A549 (cell line): ENCODE results near the gene NSRP1. TPM values are rescaled to one million over a fixed set of nuclear protein-coding genes. Genes with fewer than 3 reads are reported as not detected.
"Not testable (repeated sequence)": the region's sequence is repeated elsewhere in the genome, so short reads cannot be mapped to it uniquely, and the experiment has no call there.

Experiments
- ATAC-seq, 2 experiments: fragments of 200-7000 bp in 1 of 2; fragments of >200 bp in 1 of 2; cut with Nextera tagmentation in 1 of 2; cut with Tn5 transposase in 1 of 2; 3 replicates each; pipeline versions ENCODE4 v1.8.0 to v1.9.1; 2018 to 2020; ENCODE audit warnings: mild to moderate bottlenecking in 1 of 2, moderate library complexity in 1 of 2
- CTCF ChIA-PET: fragments of 300-600 bp; sonication (Branson Sonifier 250); formaldehyde crosslinking; extraction: SDS; loops from one replicate; lab custom pipeline; 2021; ENCODE audit warnings: antibody characterized with exemption, inconsistent platforms; lab: Yijun Ruan, JAX
- POLR2A ChIA-PET: fragments of 350-600 bp; formaldehyde crosslinking; extraction: SDS; loops from one replicate; lab custom pipeline; 2021; ENCODE audit warnings: antibody characterized with exemption, inconsistent platforms; lab: Yijun Ruan, JAX
- DNase-seq, 2 experiments: peaks; one replicate each; pipeline versions ENCODE4 v3.0.0 to v3.0.0-alpha.2; 2011 to 2016; ENCODE audit warnings: low read depth in 1 of 2, low spot score in 1 of 2
- FAIRE-seq: peaks from 2 replicates; lab custom pipeline; 2011; peaks lifted over from hg19 to GRCh38; lab: Jason Lieb, UNC
- H3K27ac ChIP-seq, 2 experiments: fragments of >200 bp; sonication (Bioruptor Twin); formaldehyde crosslinking; 3 replicates each; pipeline ENCODE4 v1.5.1; 2016 to 2017
- H3K4me1 ChIP-seq: fragments of >200 bp; sonication (Bioruptor Twin); formaldehyde crosslinking; 3 replicates; pipeline ENCODE4 v1.6.1; 2016
- H3K4me2 ChIP-seq: fragments of >200 bp; sonication (Bioruptor Twin); formaldehyde crosslinking; 3 replicates; pipeline ENCODE4 v1.6.1; 2016
- H3K4me3 ChIP-seq: fragments of >200 bp; sonication (Bioruptor Twin); formaldehyde crosslinking; 3 replicates; pipeline ENCODE4 v1.5.1; 2016
- H3K9me3 ChIP-seq: fragments of >200 bp; sonication (Bioruptor Twin); formaldehyde crosslinking; 3 replicates; pipeline ENCODE4 v1.6.1; 2016
- BCL3 ChIP-seq: fragments of >200 bp; sonication (Bioruptor Twin); formaldehyde crosslinking; IDR thresholded peaks from 3 replicates; pipeline ENCODE4 v1.6.1; 2016
- CBX2 ChIP-seq: fragments of 200-600 bp; sonication (generic); IDR thresholded peaks from 2 replicates; pipeline ENCODE4 v1.6.1; 2016; ENCODE audit warnings: low read depth, mild to moderate bottlenecking, borderline replicate concordance
- CBX8 ChIP-seq: fragments of 200-600 bp; sonication (generic); IDR thresholded peaks from 2 replicates; pipeline ENCODE4 v1.6.1; 2016
- CHD4 ChIP-seq: fragments of 200-600 bp; sonication (generic); IDR thresholded peaks from 2 replicates; pipeline ENCODE4 v1.6.1; 2016; ENCODE audit warnings: antibody characterized with exemption, mild to moderate bottlenecking, borderline replicate concordance
- EHMT2 ChIP-seq: fragments of 200-600 bp; sonication (generic); IDR thresholded peaks from 2 replicates; pipeline ENCODE4 v1.6.1; 2016; ENCODE audit warnings: antibody characterized with exemption, low read depth, mild to moderate bottlenecking, moderate library complexity
- ELK1 ChIP-seq: fragments of 150-350 bp; IDR thresholded peaks from 2 replicates; pipeline ENCODE4 v1.6.1; 2014; ENCODE audit warnings: low read depth, mild to moderate bottlenecking, low read length
- EP300 ChIP-seq, 2 experiments: fragments of >200 bp; sonication (Bioruptor Twin); formaldehyde crosslinking; IDR thresholded peaks; 2 replicates in 1 of 2; 3 replicates in 1 of 2; pipeline ENCODE4 v1.6.1; 2016 to 2017
- HES2 ChIP-seq: fragments of >200 bp; sonication (Bioruptor Twin); formaldehyde crosslinking; IDR thresholded peaks from 2 replicates; pipeline ENCODE4 v1.6.1; 2016
- HEYL ChIP-seq: fragments of 250-450 bp; sonication (Bioruptor Pico); IDR thresholded peaks from 2 replicates; pipeline ENCODE4 v1.8.0; 2021; ENCODE audit warnings: mild to moderate bottlenecking, moderate library complexity
- JUN ChIP-seq, 2 experiments: fragments of >200 bp; sonication (Bioruptor Twin); formaldehyde crosslinking; IDR thresholded peaks; 2 replicates in 1 of 2; 3 replicates in 1 of 2; pipeline ENCODE4 v1.6.1; 2016 to 2017
- KDM5A ChIP-seq: fragments of 200-600 bp; sonication (generic); IDR thresholded peaks from 2 replicates; pipeline ENCODE4 v1.6.1; 2016; ENCODE audit warnings: antibody characterized with exemption, mild to moderate bottlenecking
- MAX ChIP-seq: IDR thresholded peaks from 2 replicates; pipeline ENCODE4 v1.6.1; 2012
- MYC ChIP-seq: IDR thresholded peaks from 2 replicates; pipeline ENCODE4 v1.6.1; 2012; ENCODE audit warnings: mild to moderate bottlenecking, inconsistent platforms, low read length, improper control_type of control experiment, borderline replicate concordance
- PBX3 ChIP-seq: IDR thresholded peaks from 2 replicates; pipeline ENCODE4 v1.6.1; 2012
- REST ChIP-seq: fragments of 200-600 bp; sonication (generic); IDR thresholded peaks from 2 replicates; pipeline ENCODE4 v1.6.1; 2016; ENCODE audit warnings: antibody characterized with exemption, mild to moderate bottlenecking, moderate library complexity
- TFCP2L1 ChIP-seq: fragments of 250-450 bp; sonication (Bioruptor Pico); IDR thresholded peaks from 2 replicates; pipeline ENCODE4 v1.5.0; 2021; ENCODE audit warnings: mild to moderate bottlenecking
- TP53 ChIP-seq: fragments of 250-450 bp; sonication (Bioruptor Pico); IDR thresholded peaks from 2 replicates; pipeline ENCODE4 v1.5.0; 2021; ENCODE audit warnings: mild to moderate bottlenecking, moderate library complexity
- USF2 ChIP-seq: fragments of 450-650 bp; IDR thresholded peaks from 2 replicates; pipeline ENCODE4 v1.6.1; 2014; ENCODE audit warnings: antibody characterized with exemption
- ZNF302 ChIP-seq: fragments of 250-450 bp; sonication (Bioruptor Pico); IDR thresholded peaks from 2 replicates; pipeline ENCODE4 v1.9.0; 2021; ENCODE audit warnings: inconsistent platforms, mild to moderate bottlenecking, moderate library complexity
- WGBS: methylation state at CpG from one replicate; pipeline ENCODE4 v1.1.6; 2017; ENCODE audit errors: missing lambda C conversion rate; 5-methylcytosine and 5-hydroxymethylcytosine counted together
- polyA plus RNA-seq, 4 experiments: library from polyadenylated mRNA; depleted of rRNA in 3 of 4; stranded (reverse); fragments of >200 nt; fragmentation: RNase III in 1 of 4; extraction: RNeasy Plus Mini Kit Qiagen cat#74134 plus additional on column Dnase treatment in 1 of 4; gene quantifications; 2 replicates in 3 of 4; 3 replicates in 1 of 4; pipeline ENCODE4 v1.2.3, GENCODE V29; 2011 to 2017

Gene NSRP1
- polyA plus RNA-seq, 2 of the 4 experiments (the other 2 are of a cell fraction) = 30.9 to 39.6 TPM

GRCh38 chr17:30084788-30085187 lies 31.8 kb upstream of the NSRP1 start:
- Histone ChIP-seq H3K4me3 (no peak overlapping the region), H3K4me2 (no peak overlapping the region)
- CTCF ChIA-PET = interaction anchor here (0.6 to 6.4 kb wide), 10 partner anchors 10 to 154 kb away, joined by 3 to 91 read pairs (median 4); no protein-coding TSS in a partner anchor
- peak in 1 of 2 experiments; percentile 11; a peak in 2 of 6 replicates for ATAC-seq
- TF ChIP-seq TFCP2L1 (CRISPR knock-in tag) = no peak
- no peak for TF ChIP-seq KDM5A
- TF ChIP-seq JUN (IDR thresholded peaks at IDR 0.05) = no peak
- TF ChIP-seq HES2 = no peak
- TF ChIP-seq EHMT2 = no peak
- no peak for TF ChIP-seq BCL3
- TF ChIP-seq USF2 = no peak
- no peak for TF ChIP-seq CBX2
- TF ChIP-seq PBX3 = no peak
- no peak for TF ChIP-seq ELK1
- TF ChIP-seq TP53 (CRISPR knock-in tag) = no peak
- no peak for TF ChIP-seq MYC
- no peak for TF ChIP-seq MAX
- no peak for TF ChIP-seq HEYL (CRISPR knock-in tag)
- no peak for TF ChIP-seq CHD4
- TF ChIP-seq, all 56 proteins: peak for 0
- POLR2A ChIA-PET = no interaction called here
- 45% methylated on average over 5 of the region's 6 CpGs for WGBS
- Histone ChIP-seq H3K9me3 (peaks cover 12% of the 10 kb centered on the region; the same call in 1 of the 3 replicates), H3K4me1 (no peaks in the 10 kb centered on the region), H3K27ac (no peak overlapping the region)
- FAIRE-seq (no peak), DNase-seq (no peak)

GRCh38 chr17:30086896-30087295 lies 29.7 kb upstream of the NSRP1 start:
- Histone ChIP-seq H3K9me3 (peaks cover 12% of the 10 kb centered on the region; the same call in 1 of the 3 replicates), H3K27ac (no peak overlapping the region), H3K4me2 (no peak overlapping the region), H3K4me1 (no peaks in the 10 kb centered on the region), H3K4me3 (no peak overlapping the region)
- TF ChIP-seq USF2 (no peak), REST (no peak), ZNF302 (CRISPR knock-in tag) (no peak), EP300 (IDR thresholded peaks at IDR 0.05) (no peak), CBX8 (no peak)
- no peak for FAIRE-seq
- DNase-seq = no peak
- 61% methylated on average over 2 of the region's 2 CpGs for WGBS
- ChIA-PET CTCF (interaction anchor here (0.9 to 6.4 kb wide), 4 partner anchors 8 to 279 kb away, joined by 3 to 44 read pairs (median 4); no protein-coding TSS in a partner anchor), POLR2A (interaction anchor here (0.5 kb wide), 1 partner anchor 279 kb away, joined by 14 read pairs; no protein-coding TSS in a partner anchor)
- ATAC-seq = no peak

GRCh38 chr17:30087431-30087830 lies 29.2 kb upstream of the NSRP1 start:
- 38% methylated on average over 3 of the region's 3 CpGs for WGBS
- CTCF ChIA-PET = interaction anchor here (0.9 to 6.4 kb wide), 4 partner anchors 8 to 279 kb away, joined by 3 to 44 read pairs (median 4); no protein-coding TSS in a partner anchor

More at GRCh38 chr17:30087431-30087830, 29.2 kb upstream of the NSRP1 start:
- H3K4me2 ChIP-seq, POLR2A ChIA-PET, ATAC-seq, FAIRE-seq, H3K4me3 ChIP-seq, DNase-seq, H3K4me1 ChIP-seq, H3K27ac ChIP-seq: not testable (repeated sequence)
- H3K9me3 ChIP-seq = peaks cover 12% of the 10 kb centered on the region; the same call in 1 of the 3 replicates
